Dermis blood vessel endothelial cell (primary cell): ENCODE measurements around the gene BTBD2. TPM values are rescaled to one million over a fixed set of nuclear protein-coding genes. Genes with fewer than 3 reads are reported as not detected.

Experiments
- DNase-seq: peaks from one replicate; pipeline ENCODE4 v3.0.0; 2010
- total RNA-seq: library from RNA; depleted of rRNA; stranded (reverse); fragments of >200 nt; gene quantifications from 2 replicates; pipeline ENCODE4 v1.2.3, GENCODE V29; 2014

BTBD2 gene
- 51.7 and 135 TPM in 2 replicates for total RNA-seq

DNA sequence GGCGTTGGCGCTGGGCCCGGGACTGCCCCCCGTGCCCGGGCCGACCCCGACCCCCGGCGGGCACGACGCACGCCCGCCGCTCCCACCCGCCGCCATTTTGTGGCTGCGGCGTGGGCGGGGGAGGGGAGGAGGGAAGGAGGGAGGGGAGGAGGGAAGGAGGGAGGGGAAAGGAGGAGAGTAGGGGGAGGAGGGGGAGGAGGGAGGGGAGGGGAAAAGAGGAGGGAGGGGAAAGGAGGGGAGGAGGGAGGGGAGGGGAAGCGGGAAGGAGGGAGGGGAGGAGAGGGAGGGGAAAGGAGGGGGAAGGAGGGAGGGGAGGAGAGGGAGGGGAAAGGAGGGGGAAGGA, at the start of gene BTBD2:
TSS of gene BTBD2 (minus strand) at position 107 of the 343 bp plus-strand sequence. CDS start at position 96, 11 bp downstream.
- peak; percentile 57 for DNase-seq

DNA sequence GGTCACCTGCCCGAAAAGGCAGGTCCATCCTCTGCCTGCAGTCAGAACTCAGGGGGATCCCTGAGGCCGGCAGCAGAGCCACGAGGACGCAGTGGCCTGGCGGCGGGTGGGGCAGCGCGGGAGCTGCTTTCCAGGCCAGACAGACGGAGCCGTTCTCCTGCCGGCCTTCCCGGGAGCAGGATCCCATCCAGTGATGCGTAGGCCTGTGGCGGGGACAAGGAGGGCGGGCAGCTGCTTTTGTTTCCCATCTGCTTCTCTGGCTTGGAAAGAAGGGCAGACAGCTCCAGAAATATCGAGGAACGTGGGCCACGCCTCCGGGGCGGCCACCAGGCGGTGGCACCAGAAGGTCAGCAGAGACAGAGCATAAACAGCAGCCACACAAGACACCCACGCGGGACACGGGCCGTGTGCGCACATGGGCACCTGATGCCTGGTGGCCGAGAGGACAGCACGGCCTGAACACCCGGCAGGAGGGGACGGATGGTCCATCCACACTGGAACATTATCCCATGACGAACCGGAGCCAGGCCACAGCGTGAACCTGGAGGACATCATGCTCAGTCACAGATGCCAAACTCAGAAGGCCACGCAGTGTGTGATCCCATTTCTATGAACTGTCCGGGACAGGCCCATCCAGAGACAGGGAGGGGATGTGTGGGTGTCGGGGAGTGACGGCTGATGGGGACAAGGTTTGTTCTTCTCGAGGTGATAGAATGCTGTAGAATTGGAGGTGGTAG, 49.4 kb upstream of the BTBD2 start:
- DNase-seq = no peak

DNA sequence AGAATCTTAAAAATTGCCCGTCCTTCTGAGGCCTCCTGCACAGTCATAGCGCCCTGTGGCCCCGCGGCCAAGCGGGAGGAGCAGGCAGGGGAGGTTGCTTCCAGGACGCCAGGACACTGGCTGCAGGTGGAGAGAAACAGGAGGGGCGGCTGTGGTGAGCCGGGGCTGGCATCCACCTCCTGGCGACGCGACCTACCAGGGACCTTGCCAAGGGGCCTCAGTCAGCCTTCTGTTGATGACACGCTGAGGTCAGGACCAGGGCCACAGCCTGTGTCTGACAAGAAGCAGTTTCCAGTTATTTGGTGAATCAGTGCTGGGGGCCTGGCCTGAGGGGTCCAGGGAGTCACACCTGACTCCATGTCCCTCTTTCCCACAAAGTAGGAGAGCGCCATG, 48.9 kb upstream of the BTBD2 start:
- DNase-seq = no peak

DNA sequence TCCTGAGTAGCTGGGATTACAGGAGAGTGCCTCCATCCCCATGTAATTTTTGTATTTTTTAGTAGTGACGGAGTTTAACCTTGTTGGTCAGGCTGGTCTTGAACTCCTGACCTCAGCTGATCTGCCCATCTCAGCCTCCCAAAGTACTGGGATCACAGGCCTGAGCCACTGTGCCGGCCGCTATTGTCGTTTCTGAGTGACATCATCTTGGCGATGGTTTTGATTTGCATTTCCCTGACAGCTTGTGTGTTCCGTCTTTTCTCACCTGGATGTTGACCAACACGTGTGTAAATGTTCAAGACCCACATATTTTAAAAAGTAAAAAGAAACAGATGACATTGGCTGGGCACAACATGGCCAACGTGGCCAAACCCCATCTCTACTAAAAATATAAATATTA, 48.3 kb upstream of the BTBD2 start:
- DNase-seq = no peak

DNA sequence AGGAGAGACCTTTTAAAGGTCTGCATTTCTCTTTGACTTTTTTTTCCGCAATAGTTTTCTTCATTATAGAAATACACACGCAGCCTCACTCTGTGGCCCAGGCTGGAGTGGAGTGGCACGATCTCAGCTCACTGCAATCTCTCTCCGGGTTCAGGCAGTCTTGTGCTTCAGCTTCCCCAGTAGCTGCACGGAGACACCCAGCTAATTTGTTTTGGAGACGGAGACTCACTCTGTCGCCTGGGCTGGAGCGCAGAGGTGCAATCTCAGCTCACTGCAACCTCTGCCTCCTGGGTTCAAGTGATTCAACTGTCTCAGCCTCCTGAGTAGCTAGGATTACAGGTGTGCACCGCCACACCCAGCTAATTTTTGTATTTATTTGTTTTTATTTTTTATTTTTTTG, 47.3 kb upstream of the BTBD2 start:
- DNase-seq = no peak

DNA sequence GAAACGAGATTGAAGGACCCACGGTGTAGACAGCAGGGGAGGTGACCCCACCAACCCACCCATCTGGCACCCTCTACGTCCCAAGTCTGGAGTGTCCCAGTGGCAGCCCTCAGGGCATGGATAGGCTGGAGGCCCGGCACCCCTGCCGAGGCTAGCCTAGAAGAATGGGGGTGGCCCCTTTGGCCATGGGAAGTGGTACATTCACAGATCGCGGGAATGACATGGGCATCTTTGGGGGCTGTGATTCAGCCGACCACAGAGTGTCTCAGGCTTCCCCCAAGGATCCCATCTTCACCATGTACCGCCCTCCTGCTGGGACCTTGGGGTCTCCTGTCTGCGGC, 46.8 kb upstream of the BTBD2 start:
- DNase-seq = no peak

DNA sequence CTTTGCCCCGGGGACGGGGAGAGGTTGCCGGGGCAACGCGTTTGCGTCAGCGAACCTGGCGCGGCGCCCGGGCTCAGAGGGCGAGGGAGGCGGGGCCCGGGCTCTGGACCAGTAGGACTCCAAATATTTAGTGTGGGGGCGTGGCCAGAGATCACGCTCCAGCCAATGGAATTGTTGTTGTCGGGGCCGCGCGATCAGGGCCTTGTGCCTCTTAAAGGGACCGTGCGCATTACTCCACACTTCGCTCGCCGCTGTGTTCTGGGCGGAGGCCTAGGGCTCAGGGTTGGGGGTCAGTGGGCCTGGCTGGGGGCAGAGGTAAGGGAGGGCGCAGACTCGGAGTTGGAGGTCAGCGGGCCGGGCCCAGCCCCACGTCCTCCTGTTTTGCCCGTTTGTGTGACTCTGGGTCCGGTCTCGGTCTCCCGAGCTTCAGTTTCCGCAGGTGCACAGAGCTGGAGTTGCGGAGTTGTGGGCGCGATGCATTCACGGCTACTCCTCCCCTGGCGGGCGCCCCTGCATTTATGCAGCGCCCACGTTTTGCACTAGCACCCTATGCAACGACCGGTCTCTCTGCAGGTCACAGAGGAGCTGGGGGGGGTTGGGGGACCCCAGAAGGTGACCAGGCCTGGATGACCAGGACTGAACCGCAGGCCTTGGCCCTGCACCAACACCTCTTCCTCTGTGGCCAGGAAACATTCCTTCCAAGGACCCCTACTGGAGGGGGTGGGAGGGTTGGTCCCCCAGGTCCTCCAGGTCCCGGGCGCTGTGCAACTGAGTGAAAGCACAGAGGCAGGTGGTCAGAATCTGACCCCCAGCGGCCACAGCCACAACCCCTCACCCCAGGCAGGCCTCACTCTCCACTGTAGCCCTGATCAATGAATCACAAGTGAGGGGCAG, 46.2 kb upstream of the BTBD2 start:
- DNase-seq = peak; percentile 99

DNA sequence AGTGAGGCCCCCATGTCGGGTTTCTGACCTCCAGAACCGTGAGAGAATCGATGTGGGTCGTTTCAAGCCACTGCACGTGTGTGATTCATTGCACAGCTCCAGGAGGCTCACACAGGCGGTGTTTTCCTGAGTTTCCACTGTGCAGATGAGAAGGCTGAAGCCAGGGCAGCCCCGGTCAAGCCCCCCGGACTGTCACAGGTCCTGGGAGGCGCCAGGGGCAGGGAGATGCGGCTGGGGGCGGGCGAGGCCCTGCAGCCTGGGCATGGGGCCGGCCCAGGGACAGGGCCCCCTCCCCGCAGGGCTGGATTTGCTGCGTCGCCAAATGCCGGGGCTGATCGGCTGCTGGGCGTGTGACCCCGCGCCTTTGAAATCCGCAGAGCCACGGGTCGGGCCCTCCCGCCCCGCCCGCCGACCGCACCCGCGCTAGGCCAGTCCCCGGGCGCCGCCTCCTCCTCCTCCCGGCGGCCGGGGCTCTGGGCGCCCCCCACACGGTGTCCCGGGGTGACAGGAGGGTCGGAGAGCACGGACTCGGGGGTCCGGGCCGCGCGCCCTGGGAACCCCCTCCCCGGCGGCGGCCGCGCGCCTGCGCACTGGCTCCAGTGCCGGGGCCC, 45.5 kb upstream of the BTBD2 start:
- DNase-seq = peak; percentile 68

DNA sequence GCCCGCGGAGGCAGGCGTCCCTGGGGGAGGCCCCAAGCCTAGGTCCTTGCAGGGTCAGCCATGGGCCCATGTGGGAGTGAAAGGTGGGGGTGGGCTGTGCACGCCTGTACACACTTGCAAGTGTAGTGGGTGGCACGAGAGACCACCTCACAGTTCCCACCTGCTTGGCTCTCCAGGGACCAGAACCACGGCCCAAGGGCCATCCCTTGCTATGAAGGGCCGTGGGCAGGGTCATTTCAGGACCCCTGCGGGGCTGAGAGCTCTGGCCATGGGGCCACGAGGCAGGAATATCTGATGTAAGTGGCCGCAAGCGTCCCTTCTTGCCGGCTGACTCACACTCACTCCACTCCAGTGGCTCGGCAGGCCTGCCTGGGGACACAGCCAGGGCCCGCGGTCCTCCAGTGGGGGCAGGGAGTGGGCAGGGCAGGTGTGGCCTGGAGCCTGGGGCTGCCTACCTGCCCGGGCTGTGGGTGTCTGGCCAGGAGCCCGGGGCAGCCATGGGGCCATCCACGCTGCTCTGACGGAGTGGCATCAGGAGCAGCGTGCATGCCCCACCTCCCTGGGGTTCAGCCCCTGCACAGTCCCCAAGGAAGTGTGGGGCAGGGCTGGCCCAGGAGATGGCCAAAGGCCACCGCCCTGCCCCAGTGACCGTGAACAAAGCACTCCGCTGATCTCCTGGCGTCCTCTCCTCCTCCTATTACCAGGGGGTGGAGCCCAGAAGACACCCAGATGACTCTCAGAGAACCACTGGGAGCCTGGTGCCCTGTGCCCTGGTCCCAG, 44.1 kb upstream of the BTBD2 start:
- DNase-seq = peak; percentile 23

DNA sequence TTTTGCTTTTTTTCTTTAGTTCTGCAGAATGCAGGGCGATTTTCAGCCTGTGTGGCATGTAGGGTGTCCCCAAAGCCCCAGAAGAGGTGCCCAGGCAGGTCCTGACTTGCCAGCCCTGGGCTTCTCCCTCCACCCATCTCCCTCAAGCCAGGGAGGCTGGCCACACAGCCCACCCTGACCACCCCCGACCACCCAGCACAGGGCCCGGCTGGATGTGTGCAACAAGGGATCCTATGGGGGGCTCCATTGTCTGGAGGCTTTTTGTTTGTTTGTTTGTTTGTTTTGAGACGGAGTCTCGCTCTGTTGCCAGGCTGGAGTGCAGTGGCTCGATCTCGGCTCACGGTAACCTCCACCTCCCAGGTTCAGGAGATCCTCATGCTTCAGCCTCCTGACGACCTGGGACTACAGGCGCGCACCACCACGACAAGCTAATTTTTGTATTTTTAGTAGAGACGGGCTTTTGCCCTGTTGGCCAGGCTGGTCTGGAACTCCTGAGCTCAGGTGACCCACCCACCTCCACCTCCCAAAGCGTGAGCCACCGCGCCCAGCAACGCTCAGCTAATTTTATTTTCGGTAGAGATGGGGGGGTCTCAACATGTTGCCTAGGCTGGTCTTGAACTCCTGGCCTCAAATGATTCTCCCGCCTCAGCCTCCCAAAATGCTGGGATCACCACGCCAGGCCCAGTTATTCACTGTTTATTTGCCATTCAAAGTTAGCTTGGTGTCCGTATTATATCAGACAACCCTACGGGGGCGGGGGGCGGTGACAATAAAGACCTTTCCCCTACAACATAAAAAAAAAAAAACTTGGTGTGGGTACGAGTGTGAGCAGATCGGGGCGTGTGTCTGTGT, 43.3 kb upstream of the BTBD2 start:
- no peak for DNase-seq

DNA sequence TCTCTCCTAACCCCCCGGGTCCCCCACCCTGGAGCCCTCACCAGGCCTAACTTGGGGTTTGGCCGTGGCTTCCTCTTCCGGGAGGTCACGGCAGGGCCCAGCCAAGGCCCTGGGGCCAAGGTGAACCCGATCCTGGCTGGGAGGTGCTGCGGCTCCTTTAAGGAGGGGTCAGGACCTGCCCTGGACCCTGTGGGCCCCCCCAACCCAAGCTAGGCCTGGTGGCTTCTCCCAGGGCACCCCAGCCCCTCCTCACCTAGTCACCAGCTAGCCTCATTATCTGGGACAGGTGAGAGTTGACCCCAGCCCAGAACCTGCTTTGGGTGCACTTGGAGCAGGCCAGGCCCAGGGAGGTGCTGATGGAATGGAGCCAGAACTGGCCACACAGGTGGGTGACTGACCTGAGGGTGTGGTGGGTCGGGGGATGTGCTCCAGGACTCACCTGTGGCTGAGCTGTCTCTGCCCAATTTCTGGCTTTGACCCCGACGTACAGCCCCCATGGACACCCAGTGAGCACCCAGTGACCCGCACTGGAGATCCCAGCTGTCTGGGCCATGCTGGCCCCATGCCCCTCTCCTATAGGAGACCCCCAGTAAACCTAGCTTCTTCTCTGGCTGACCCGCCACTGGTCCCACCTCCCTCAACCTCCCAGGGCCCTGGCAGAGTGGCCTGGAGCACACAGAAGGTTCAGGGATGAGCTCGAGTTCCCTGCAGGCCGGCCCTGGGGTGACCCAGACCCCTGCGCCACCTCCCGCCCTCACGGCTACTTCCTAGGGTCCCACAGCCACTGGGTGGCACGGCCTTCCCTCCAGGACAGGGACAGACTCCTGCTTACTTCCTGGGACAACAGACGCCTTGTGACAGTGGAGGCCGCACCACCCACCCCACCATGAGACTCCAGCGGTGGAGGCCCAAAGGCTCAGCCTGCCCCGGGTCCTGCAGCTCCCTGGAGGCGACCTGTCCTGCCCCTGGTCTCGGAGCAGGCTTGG, 42.3 kb upstream of the BTBD2 start:
- no peak for DNase-seq

DNA sequence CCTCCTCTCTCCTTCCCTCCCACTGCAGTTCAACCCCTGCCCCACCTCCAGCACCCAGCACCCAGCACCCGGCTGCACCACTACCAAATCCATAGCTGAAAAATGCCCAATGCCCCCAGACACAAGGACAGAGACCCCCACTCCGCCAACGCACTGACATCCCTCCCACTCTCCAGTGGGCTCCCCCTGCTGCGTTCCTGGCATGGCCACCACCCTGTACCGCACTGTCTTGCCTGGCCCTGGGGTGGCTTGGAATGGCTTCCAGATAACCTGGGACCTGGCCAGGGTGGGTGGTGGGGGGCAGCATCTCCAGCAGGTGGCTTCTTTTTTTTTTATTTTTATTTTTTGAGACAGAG, 41.3 kb upstream of the BTBD2 start:
- DNase-seq = no peak

DNA sequence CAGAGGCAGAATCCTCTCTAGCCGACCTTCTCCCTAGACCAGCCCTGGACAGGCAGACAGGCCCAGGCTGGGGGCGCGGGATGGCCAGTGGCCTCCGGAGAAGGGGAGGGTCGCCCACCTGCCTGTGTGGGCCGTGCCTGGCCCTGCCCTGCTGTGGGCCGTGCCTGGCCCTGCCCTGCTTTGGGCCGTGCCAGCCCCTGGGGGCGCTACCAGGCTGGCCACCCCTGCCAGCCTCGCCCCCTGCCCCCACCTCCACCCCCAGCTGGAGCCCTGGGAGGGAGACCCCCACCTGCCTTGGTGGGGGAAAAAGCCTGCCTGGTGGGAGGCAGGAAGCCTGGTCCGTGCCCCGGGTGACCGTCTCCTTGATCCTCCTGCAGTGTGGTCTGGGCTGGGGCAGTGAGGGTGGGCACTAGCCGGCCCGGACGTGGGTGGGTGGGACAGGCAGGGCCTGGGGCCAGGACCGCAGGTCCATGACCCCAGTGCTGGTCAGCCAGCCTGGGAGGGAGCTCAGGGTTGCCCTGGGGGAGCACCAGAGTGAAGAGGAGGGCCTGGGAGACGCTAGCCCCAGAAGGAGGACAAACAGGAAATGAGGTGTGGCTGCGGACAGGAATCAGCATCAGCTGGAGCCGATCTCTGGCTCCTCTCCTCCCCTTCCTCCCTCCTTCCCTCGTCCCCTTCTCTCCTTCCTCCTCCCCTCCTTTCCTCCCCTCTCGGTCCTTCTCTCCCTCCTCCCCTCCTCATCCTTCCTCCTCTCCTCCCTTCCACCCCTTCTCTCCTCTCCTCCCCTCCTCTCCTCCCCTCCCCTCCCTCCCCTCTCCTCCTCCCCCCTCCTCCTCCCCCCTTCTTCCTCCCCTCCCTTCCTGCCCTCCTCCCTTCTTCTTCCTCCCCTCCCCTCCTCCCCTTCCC, 40.7 kb upstream of the BTBD2 start:
- peak; percentile 56 for DNase-seq

DNA sequence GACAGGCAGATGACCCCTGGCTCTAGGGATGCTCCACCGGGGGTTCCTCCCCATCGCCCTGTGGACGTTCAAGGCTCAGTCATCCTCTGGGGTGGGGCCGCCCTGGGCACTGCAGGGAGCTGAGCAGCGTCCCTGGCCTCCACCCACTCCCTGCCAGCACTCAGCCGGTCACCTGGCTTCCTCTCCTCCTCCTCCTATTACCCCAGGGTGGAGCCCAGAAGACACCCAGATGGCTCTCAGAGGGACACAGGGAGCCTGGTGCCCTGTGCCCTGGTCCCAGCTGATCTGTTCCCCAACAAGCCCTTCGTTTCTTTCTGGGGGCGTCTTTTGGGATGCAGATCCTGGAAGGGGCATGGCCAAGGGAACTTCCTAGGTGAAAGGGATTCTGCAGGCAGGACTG, 39.2 kb upstream of the BTBD2 start:
- no peak for DNase-seq

DNA sequence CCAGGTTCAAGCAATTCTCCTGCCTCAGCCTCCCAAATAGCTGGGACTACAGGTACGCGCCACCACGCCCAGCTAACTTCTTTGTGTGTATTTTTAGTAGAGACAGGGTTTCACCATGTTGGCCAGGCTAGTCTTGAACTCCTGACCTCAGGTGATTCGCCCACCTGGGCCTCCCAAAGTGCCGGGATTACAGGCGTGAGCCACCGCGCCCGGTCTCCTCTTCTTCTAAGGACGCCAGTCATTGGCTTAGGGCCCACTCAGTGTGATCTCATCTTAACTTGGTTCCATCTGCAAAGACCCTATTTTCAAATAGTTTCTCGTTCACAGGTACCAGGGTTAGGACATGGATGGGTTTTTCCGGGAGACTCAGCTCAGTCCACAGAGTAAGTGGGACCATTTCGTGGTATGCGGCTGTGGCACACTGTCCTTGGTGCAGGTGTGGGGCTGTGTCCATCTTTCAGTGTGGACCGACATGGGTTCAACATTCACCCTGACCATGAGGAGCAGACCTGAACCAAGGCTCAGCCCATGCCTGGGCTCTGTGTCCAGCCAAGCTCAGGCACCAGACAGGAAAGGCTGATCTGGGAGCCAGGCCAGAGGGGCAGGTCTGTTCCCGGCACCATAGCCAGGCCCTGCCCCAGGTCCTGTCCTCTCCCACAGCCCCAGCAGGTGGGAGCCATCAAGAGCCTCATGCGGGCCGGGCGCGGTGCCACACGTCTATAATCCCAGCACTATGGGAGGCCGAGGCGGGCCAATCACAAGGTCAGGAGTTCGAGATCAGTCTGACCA, 38.3 kb upstream of the BTBD2 start:
- peak; percentile 86 for DNase-seq

DNA sequence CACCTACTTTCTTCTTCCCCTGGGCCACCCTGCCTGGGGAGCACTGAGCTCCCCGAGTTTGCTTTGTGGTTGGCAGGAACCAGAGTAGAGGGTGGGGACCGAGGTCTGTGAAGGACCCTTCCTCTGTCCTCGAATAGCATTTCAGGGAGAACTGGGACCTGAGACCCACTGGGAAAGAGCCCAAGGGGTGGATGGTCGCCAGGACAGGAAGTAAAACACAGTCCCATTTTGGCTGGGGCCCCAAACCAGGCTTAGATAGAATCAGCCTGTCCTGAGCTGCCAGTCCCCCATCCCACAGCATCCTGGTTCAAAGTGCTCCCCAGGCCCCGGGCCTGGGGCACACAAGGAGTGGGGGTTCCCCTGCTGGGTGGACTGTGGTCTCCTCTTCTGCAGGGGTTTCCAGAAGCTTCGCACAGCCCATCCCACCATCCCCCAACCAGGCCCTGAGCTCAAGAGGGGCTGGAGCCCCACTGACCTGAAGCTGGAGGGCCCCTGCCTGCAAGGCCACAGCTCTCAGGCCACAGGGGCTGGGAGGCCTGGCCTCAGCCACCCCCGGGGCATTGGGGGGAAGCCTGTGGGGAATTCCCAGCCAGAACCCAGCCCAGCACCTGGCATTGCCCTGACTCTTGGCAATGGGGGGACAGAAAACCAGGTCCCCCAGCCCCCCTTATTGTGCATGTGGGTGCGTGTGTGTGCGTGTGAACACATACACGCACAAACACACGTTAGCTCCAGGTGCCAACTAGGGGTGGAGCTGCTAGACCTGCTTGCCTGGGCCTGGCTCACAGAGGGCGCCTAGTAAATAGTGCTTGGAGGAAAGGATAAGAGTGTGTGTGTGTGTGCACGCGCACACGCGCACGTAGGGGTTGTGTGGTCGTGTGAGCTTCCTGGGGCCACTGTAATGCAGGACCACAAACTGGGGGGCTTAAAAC, 36.5 kb upstream of the BTBD2 start:
- DNase-seq = peak; percentile 18

DNA sequence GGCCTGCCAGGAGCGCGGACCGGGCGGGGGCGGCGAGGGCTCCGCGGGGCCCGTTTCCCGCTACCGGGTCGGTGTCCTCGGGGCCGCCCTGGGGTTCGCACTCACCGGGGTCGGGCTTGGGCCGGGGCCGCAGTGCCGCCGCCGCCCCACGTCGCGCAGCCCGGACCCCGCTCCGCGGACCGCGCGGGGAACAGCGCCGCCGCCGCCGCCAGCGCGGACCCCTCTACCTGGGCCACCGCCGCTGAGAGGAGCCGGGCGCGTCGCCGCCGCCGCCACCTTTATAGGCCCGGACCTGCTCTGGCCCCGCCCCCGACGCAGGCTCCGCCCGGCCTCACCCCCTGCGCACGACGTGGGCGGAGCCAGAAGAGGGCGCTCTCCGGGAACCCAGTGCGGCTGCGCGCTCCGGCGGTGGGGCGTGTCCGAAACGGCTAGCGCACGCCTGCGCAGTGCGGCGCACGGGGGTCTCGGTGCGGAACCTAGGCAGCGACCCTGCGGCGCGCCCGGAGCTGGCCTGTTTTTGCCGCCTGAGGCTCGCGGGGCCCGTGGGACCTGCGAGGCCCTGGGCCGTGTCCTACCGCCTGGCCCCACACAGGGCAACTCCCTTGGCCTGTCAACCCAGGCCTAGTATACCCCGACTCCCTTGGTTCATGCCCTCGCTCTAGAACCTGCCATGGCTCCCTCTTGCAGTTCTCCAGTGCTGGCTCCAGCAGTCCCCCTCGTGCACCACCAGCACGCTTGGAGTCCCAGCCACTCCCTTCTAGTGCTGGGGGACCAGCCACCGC, 35.7 kb upstream of the BTBD2 start, which contains the start of gene MKNK2:
TSS of gene MKNK2 (minus strand) at position 254 of the 782 bp plus-strand sequence. CDS start 393 bp downstream, outside the sequence.
- DNase-seq = peak; percentile 92
